BE2C (cell line): ENCODE data around the gene NFIB.

Source experiments
- DNase-seq: peaks from one replicate; pipeline ENCODE4 v3.0.0-alpha.2; 2020
- H3K27me3 ChIP-seq: fragments of 250-450 bp; sonication (Bioruptor Pico); 2 replicates; pipeline ENCODE4 v1.5.1; 2020; ENCODE audit warnings: mild to moderate bottlenecking
- H3K36me3 ChIP-seq: fragments of 250-450 bp; sonication (Bioruptor Pico); 2 replicates; pipeline ENCODE4 v1.5.1; 2020; ENCODE audit warnings: mild to moderate bottlenecking
- H3K4me1 ChIP-seq: fragments of 250-450 bp; sonication (Bioruptor Pico); 2 replicates; pipeline ENCODE4 v1.5.1; 2020
- H3K4me3 ChIP-seq: 2 replicates; pipeline ENCODE4 v1.5.1; 2011; ENCODE audit warnings: low read depth, low read length
- H3K9me3 ChIP-seq: fragments of 250-450 bp; sonication (Bioruptor Pico); 2 replicates; pipeline ENCODE4 v1.5.1; 2020
- TF ChIP-seq, protein P1 (sequence below): IDR thresholded peaks from 2 replicates; pipeline ENCODE4 v1.5.1; 2012; ENCODE audit warnings: mild to moderate bottlenecking, low read depth, low read length

Gene NFIB

DNA sequence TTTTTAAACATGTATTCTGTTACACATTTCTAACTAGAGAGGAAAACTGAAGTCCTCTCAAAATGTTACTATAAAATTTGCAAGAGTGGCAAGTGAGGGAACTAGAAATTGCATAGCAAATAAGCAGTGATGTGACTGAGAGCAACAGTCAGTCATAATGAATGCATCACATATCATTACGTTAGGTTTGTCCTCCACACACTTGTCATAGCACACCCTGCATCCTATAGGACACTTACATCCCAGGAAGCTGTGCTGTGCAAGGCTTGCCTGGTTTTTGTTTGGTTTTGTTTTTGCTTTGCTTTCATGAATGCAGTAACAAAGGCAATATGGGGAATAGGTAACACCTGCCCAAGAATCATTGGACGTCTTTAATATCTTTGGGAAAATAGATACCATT is 10.8 kb downstream of the NFIB start:
- TF ChIP-seq, protein P1, sequence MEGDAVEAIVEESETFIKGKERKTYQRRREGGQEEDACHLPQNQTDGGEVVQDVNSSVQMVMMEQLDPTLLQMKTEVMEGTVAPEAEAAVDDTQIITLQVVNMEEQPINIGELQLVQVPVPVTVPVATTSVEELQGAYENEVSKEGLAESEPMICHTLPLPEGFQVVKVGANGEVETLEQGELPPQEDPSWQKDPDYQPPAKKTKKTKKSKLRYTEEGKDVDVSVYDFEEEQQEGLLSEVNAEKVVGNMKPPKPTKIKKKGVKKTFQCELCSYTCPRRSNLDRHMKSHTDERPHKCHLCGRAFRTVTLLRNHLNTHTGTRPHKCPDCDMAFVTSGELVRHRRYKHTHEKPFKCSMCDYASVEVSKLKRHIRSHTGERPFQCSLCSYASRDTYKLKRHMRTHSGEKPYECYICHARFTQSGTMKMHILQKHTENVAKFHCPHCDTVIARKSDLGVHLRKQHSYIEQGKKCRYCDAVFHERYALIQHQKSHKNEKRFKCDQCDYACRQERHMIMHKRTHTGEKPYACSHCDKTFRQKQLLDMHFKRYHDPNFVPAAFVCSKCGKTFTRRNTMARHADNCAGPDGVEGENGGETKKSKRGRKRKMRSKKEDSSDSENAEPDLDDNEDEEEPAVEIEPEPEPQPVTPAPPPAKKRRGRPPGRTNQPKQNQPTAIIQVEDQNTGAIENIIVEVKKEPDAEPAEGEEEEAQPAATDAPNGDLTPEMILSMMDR, result no peak
- Histone ChIP-seq H3K36me3 (peaks cover 33% of the 10 kb centered on the region), H3K27me3 (no peaks in the 10 kb centered on the region), H3K4me1 (peaks cover 38% of the 10 kb centered on the region), H3K9me3 (no peaks in the 10 kb centered on the region), H3K4me3 (no peak overlapping the region)
- no peak for DNase-seq

DNA sequence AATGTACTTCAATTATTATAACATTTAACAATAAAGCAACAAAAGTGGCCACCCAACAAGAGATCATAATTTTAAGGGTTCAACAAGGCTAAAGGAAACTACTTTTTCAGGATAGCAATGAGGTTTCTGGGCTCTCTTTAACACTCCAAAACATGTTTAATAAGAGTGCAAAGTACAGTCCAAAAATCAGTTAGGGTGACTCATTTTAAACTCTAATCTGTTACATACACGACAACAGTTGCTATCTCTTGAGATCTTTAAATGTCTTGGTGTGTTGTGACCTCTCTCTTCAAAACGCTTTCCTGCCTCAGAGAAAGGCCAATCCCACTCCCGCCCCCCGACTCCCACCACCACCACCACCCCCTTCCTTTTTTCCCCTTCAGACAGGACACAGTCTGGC is 11.5 kb downstream of the NFIB start:
- no peak for DNase-seq
- H3K4me3 ChIP-seq, result no peak overlapping the region
- no peaks in the 10 kb centered on the region for H3K9me3 ChIP-seq
- H3K27me3 ChIP-seq, result no peaks in the 10 kb centered on the region
- TF ChIP-seq, protein P1, result no peak
- H3K36me3 ChIP-seq, result peaks cover 35% of the 10 kb centered on the region
- peaks cover 35% of the 10 kb centered on the region for H3K4me1 ChIP-seq

DNA sequence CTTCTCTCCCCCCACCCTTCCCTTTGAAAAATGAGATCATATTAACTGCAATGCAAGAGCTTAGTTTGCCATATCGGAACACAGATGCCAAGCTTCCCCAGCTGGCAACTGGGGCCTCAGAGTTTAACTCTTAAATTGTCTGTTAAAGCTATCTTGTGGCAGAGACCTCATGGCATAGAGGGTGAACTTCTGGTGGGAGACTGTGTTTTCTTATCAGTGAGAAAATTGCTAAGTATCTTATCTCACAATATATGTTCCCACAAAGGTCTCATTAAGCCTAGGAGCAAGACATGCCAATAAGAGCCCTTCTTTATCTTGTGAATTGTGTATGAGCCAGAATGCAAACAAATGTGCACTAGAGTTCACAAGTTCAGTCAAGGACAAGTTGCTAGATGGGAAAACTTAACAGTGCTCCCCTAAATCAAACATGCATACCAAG is 12.3 kb downstream of the NFIB start:
- no peaks in the 10 kb centered on the region for H3K27me3 ChIP-seq
- H3K36me3 ChIP-seq, result peaks cover 32% of the 10 kb centered on the region
- H3K4me3 ChIP-seq, result no peak overlapping the region
- peaks cover 35% of the 10 kb centered on the region for H3K4me1 ChIP-seq
- no peak for DNase-seq
- TF ChIP-seq, protein P1, result no peak
- H3K9me3 ChIP-seq, result no peaks in the 10 kb centered on the region

DNA sequence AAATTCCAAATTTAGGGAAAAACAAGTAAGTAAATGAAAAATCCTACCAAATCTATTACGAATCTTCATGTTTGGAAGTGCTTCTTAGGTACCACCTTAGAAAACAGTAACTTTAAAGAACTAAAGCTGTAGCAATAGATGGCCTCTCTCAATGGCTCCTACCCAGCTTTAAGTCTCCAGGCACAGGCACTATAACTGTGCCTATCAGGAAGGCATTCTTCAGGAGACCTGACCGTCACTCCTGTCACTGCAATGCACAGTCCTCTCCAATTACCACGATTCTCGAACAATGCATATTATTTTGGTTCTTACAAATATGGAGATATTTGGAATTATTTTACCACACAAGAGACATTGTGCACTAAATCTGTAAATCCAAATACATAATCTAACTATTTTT is 12.9 kb downstream of the NFIB start:
- TF ChIP-seq, protein P1, result no peak
- Histone ChIP-seq H3K27me3 (no peaks in the 10 kb centered on the region), H3K4me1 (peaks cover 35% of the 10 kb centered on the region), H3K4me3 (no peak overlapping the region), H3K9me3 (no peaks in the 10 kb centered on the region), H3K36me3 (peaks cover 32% of the 10 kb centered on the region)
- DNase-seq, result no peak

DNA sequence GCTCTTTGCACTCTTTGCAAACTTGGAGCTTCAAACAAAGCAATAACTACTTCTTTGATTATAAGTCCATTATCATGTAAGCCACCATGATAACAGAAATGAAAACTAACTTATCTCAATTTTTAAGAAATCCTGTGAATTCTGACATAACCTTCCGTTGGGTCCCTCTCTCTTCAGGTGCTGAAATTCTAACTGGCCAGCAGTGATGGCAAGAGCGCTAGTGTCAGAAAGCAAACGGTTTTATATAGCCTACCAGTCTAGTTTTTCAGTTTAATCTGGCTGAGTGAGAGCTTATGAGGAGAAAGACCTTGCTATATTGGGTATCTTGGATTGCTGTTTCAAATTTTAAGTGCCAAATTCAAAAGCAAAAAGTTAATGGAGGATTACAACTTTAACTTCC is 13.4 kb downstream of the NFIB start:
- TF ChIP-seq, protein P1, result no peak
- Histone ChIP-seq H3K9me3 (no peaks in the 10 kb centered on the region), H3K4me1 (peaks cover 35% of the 10 kb centered on the region), H3K27me3 (no peaks in the 10 kb centered on the region), H3K4me3 (no peak overlapping the region), H3K36me3 (peaks cover 29% of the 10 kb centered on the region)
- no peak for DNase-seq

DNA sequence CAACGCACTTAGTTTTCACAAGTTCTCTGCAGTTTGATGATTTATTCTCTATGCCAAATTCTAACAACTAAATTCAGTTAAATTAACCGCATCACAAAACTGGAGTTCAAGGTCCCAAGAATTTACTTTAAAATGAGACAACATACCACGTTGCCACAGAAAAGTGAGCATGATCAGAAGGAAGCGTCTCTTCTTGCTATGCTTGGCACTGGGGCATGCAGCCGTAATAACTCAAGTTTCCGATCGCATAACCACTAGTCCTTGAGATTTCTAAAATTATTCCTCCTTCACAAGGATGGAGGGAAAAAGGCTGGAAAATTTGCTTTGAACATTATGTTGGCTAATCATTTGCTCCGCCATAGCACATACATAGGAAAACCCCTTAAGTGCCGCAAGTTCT is 13.9 kb downstream of the NFIB start:
- H3K4me1 ChIP-seq, result peaks cover 35% of the 10 kb centered on the region
- TF ChIP-seq, protein P1, result no peak
- peaks cover 24% of the 10 kb centered on the region for H3K36me3 ChIP-seq
- no peak overlapping the region for H3K4me3 ChIP-seq
- DNase-seq, result no peak
- no peaks in the 10 kb centered on the region for H3K9me3 ChIP-seq
- no peaks in the 10 kb centered on the region for H3K27me3 ChIP-seq
